ENCODE measurements around the gene LIF.

DNA sequence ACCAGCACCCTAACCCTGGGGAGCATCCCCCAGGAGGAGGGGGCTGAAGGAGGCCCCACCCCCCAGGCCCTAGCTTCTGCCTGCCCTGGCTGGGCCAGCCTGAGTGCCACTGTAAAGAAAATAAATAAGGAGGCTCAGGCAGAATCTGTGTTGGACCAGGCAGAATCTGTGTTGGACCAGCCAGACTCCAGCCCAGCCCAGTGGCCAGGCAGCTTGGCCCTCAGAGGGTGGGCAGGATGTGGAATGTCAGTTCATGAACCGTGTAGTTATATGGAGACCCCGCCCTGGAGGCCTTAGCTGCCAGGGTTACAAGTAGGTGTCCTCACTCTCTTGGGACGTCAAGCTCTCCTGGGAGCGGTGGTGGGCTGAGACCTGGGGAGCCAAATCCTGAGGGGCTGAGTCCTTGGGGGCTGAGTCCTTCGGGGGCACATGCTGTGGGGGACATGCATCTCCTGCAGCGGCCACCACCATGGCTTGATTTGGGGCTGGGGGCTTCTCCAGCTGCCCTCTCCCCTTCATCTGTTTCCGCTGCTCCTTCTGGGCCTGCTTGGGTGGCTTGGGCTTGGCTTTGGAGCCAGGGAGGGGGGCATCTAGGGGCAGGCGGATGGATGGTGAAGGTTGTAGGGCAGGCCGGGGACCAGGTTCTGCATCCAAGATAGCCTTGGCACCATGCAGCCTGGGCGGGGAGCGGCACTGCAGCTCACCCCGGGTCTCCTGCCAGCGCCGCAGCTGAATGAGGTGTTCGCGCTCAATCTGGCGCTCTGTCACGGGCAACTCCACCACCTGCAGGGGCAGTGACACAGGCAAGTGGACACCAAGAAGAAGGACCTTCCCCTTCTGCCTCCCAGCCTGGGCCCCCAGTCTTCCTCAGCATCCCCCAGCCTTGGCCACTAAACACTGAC, 45.8 kb upstream of the LIF start:
- TF ChIP-seq, protein P1, sequence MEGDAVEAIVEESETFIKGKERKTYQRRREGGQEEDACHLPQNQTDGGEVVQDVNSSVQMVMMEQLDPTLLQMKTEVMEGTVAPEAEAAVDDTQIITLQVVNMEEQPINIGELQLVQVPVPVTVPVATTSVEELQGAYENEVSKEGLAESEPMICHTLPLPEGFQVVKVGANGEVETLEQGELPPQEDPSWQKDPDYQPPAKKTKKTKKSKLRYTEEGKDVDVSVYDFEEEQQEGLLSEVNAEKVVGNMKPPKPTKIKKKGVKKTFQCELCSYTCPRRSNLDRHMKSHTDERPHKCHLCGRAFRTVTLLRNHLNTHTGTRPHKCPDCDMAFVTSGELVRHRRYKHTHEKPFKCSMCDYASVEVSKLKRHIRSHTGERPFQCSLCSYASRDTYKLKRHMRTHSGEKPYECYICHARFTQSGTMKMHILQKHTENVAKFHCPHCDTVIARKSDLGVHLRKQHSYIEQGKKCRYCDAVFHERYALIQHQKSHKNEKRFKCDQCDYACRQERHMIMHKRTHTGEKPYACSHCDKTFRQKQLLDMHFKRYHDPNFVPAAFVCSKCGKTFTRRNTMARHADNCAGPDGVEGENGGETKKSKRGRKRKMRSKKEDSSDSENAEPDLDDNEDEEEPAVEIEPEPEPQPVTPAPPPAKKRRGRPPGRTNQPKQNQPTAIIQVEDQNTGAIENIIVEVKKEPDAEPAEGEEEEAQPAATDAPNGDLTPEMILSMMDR (conservative IDR thresholded peaks at IDR 0.05; ENCODE audit: low read length): no peak
- TF ChIP-seq EZH2phosphoT487 (IDR thresholded peaks at IDR 0.05; ENCODE audit: borderline replicate concordance, low read depth, low read length): no peak

All from OCI-LY7 (cell line).